Jurkat, Clone E6-1 (cell line): ENCODE data around the gene SLBP.

Experiments
- DNase-seq: peaks from one replicate; pipeline ENCODE4 v3.0.0-alpha.2; 2011; ENCODE audit warnings: low read depth, low spot score
- H3K4me3 ChIP-seq: 2 replicates; pipeline ENCODE4 v1.5.1; 2011; ENCODE audit warnings: mild to moderate bottlenecking, low read length, control low read depth, moderate library complexity

The SLBP gene

GRCh38 chr4:1750381-1751154, 38.4 kb upstream of the SLBP start:
- DNase-seq = no peak
- H3K4me3 ChIP-seq = no peak overlapping the region

GRCh38 chr4:1749826-1750225, 37.7 kb upstream of the SLBP start:
- no peak for DNase-seq
- no peak overlapping the region for H3K4me3 ChIP-seq

- no peak overlapping the region for H3K4me3 ChIP-seq
- no peak for DNase-seq
Observed at GRCh38 chr4:1749370-1749769, 37.3 kb upstream of the SLBP start.

- peak; percentile 63 for DNase-seq
- peak overlapping the region; percentile 15; the same call in 1 of the 2 replicates for H3K4me3 ChIP-seq
Observed at GRCh38 chr4:1748465-1748995, 36.4 kb upstream of the SLBP start.

GRCh38 chr4:1747603-1747967, 35.5 kb upstream of the SLBP start:
- H3K4me3 ChIP-seq = no peak overlapping the region
- no peak for DNase-seq

GRCh38 chr4:1746919-1747602, 34.9 kb upstream of the SLBP start:
- H3K4me3 ChIP-seq = no peak overlapping the region

GRCh38 chr4:1746265-1746691, 34.2 kb upstream of the SLBP start:
- H3K4me3 ChIP-seq = no peak overlapping the region
- DNase-seq = peak; percentile 54

More at GRCh38 chr4:1746919-1747602, 34.9 kb upstream of the SLBP start:
- no peak for DNase-seq

- H3K4me3 ChIP-seq = no peak overlapping the region
- no peak for DNase-seq
Observed at GRCh38 chr4:1745697-1746096, 33.6 kb upstream of the SLBP start.

GRCh38 chr4:1745165-1745564, 33.0 kb upstream of the SLBP start:
- DNase-seq = no peak
- no peak overlapping the region for H3K4me3 ChIP-seq

- no peak overlapping the region for H3K4me3 ChIP-seq
- DNase-seq = no peak
Observed at GRCh38 chr4:1744552-1744951, 32.4 kb upstream of the SLBP start.

GRCh38 chr4:1743975-1744374, 31.9 kb upstream of the SLBP start:
- DNase-seq = no peak
- no peak overlapping the region for H3K4me3 ChIP-seq

GRCh38 chr4:1743551-1743950, 31.4 kb upstream of the SLBP start:
- no peak for DNase-seq
- no peak overlapping the region for H3K4me3 ChIP-seq

- DNase-seq = no peak
- no peak overlapping the region for H3K4me3 ChIP-seq
Observed at GRCh38 chr4:1741208-1741607, 29.1 kb upstream of the SLBP start.

GRCh38 chr4:1740021-1740545, 28.0 kb upstream of the SLBP start:
- no peak overlapping the region for H3K4me3 ChIP-seq
- DNase-seq = no peak

GRCh38 chr4:1739358-1739757, 27.2 kb upstream of the SLBP start:
- no peak overlapping the region for H3K4me3 ChIP-seq
- no peak for DNase-seq

- DNase-seq = no peak
- no peak overlapping the region for H3K4me3 ChIP-seq
Observed at GRCh38 chr4:1738410-1738809, 26.3 kb upstream of the SLBP start.

- no peak for DNase-seq
- no peak overlapping the region for H3K4me3 ChIP-seq
Observed at GRCh38 chr4:1737666-1738065, 25.5 kb upstream of the SLBP start.

GRCh38 chr4:1736812-1737211, 24.7 kb upstream of the SLBP start:
- no peak overlapping the region for H3K4me3 ChIP-seq
- DNase-seq = no peak

- DNase-seq = no peak
- H3K4me3 ChIP-seq = no peak overlapping the region
Observed at GRCh38 chr4:1735215-1735614, 23.1 kb upstream of the SLBP start.

- no peak overlapping the region for H3K4me3 ChIP-seq
Observed at GRCh38 chr4:1732911-1733310, 20.8 kb upstream of the SLBP start.

More at GRCh38 chr4:1732911-1733310, 20.8 kb upstream of the SLBP start:
- no peak for DNase-seq
